GM21515 (cell line): ENCODE data around the gene ANKRD44.

ENCODE experiments used
- ATAC-seq: cut with Tn5 transposase; IDR thresholded peaks from one replicate; pipeline ENCODE4 v1.9.1; 2021; ENCODE audit not compliant: unreplicated experiment

The ANKRD44 gene

DNA sequence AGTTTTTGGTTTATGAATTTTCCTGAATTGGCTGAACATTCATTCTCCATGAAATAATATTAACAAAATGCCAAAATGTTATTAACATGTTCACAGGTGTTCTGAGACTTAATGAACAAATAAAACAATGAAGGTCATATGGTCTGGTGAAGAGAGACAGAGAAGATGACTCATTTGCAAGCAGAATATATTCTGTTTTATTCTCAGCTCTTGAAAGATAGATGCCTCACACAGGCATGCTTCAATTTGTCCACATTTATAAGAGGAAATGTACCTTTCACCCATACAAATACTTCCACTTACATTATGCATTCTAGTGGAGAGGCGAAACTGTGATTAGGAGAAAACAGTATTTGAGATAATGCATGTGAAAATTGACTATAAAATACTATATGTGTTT is 308.7 kb downstream of the ANKRD44 start:
- ATAC-seq: no peak

DNA sequence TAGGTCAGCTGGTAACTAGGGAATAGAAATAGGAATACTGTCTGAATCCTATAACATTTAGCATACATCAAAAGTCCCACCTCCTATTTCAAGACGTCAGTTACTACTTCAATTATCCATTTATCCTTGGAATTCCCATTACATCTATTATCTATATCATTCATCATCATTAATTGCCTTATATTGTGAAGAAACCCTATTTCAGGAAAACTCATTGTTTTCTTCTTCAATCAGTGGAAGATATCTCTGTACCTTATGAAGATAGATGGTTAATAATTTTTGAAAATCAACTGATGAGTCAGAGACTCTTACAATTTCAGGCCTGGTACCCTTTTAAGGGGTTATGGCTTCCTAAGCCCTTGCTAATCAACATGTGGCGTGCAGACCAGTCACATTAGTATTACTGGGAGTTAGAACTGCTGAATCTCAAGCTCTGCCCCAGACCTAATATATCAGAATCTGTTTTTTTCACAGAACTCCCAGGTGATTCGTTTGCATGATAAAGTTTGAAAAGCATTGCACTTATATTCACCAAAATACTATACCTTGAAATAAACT is 314.7 kb downstream of the ANKRD44 start:
- ATAC-seq: no peak

DNA sequence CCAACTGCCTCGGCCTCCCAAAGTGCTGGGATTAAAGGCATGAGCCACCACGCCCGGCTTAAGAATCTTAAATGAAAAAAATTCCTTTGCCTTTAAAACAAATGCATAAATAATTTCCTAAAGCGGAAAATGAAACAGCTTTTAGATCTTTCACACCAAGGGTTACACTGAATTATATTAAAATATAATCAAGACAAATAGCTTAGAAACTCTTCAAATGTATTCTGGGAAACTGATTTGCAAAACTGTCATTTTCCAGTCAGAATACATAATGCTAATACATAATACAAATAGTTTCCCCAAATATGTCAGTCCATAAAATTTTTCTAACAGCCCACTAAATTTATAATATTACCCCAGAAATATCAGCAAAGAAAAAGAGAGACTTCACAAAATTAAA is 315.8 kb downstream of the ANKRD44 start:
- ATAC-seq: no peak

DNA sequence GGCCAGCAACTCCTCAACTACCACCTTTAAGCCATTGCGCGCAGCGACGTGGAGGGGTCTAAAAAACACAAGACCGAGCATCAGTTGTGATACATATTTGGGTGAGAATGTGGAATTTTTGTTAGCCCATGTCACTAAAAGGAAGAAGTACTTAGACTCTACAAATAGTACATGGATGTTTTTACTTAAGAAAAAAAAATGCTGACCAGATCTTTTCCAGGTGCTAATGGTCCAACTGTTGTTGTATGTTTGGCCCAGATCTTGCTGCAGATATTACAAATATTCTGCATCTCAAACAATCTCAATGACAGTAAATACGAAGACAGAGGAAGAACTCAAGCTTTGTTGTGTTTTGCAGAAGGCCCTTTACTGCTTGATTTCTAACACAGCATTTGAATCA is 317.0 kb downstream of the ANKRD44 start:
- no peak for ATAC-seq

DNA sequence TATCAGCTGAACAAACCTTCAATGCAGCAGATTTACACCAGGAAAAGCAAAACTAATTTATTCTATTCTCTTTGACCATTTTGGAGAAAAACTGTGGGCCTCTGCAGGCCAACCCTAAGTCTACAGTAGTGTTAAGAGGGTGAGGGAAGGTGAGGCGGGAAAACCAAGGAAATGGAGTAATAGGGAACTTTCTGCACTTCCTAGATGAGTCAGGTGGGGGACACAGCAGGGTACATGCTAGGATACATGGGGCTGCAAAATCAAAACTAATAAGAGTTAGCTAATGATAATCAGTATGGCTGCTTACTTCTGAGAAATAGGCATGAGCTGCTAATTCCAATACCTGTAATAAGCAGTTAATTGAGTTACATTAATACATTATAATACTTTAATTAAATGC is 318.1 kb downstream of the ANKRD44 start:
- ATAC-seq: no peak

DNA sequence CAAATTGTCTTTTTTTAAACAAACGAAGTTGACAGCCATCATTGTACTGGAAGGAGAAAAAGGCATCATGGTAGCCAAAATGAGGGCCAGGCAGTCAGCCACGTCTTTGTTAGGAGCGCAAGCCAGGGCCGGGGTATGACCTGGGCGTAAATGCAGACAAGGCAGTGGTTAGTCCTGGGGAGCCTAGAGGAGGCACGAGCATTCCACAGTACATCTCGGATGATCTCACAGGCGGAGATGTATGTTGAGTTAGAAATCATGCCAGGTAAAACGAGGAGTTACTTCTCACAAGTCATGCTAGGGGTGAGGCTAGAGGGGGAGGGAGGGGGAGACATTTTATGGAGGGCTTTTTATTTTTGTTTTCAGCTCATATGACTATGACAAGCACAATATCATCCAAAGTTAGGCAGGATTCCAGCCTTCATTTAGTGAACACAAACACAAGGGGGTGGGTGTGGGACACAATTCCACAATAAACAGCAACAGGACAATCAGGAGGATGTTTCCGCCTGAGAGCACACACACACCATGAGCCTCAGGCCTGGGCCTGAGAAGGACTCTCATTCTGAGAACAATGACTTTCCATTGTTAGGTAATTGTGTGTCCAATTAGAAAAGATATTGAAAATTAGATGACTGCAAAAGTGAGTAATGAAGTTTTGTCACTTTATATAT is 319.7 kb downstream of the ANKRD44 start:
- no peak for ATAC-seq

DNA sequence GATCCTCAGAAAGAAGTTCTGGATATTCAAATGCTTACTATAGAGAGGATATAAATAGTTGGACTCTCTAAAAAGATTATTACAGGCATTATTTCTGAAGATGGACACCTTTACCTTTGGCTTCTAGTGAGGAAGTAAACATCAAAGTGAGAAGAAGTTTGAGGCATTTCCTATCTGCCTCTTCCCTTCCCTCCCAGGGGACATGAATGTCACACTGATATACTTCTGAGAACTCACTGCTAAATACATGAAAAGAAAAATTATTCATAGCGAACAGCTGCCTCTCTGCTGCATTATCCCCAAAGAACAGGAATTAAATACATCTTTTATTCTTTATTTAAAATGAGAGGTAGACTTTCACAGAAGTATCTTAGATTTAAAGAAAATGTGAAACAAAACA is 320.5 kb downstream of the ANKRD44 start:
- no peak for ATAC-seq

DNA sequence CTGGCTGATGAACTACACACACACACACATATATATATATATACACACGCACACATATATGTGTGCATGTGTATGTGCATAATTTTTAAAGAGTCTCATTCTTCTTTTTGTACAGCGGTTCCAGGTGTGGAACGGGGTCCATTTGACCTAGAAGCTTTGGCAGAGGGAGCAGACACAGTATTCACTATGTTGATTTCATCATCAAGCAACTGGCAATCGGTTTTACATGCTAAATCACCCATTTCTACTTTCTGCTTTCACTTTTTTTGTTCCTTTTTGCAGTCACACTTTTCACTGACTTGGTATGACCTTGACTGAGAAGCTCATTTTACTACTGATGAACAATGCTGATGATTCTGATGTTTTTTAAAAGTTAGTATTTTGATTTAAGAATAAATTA is 321.1 kb downstream of the ANKRD44 start:
- ATAC-seq: no peak

DNA sequence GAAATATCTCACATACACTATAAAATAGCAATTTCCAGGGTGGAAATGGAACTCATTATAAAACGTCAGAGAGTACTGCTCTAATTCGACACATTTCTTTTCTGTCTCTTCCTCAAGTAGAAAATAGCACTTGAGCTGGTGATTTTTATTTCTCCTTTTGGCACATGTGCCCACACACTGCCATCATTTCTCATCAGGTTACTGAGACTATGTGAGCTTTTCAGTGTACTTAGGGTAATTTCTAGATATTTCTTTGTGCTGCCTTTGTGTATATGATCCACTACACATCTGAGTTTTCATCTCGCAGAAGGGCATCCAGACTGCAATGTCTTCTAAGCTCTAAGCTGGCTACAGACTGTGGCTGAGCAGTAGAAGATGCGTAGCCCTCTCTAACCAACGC is 321.9 kb downstream of the ANKRD44 start:
- ATAC-seq: no peak

DNA sequence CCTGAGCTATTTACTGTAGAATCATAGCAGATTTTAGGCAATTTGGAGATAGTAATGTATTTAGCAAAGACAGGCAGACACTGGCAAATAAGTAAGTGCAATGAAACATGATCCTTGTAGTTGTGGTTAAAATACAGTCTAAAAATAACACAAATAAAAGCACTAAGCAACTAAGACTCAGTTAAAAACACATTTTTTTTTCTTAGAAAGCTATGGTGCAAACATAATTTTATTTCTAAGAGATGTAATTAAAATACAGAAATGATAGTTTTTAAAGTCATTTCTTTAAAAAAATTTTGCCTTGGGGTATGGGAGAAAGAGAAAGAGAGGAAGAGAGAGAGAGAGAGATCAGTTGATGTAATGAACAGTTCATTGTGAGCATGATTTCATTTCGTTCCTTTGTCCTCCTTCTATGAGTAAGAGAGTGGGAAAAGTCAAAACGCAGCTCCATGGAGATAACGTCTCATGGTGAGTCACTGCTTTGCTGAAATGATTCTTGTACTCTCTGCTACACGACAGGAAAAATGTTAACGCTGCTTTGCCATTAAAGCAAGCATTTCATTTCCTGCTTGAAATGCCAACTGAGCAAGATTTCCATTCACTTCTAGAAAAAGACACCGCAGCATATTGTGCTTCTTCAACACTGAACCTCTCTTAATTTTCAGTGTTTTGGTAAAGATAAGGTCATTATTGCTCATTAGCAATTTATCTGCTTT is 322.8 kb downstream of the ANKRD44 start:
- no peak for ATAC-seq

DNA sequence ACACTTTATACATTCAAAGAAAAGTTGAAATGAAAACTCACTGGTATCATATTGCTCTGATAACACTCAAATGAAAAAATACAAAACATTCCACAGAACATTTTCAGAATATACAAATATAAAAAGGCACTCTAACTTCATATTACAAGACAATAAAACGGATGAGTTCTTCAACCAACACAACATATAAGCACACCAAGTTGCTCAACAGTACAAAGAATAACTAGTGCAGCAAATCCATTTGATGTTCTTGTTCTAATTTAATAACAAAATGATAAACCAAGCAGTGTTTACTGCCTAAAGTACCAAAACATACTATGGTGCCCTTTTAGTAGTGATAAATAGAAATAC is 323.3 kb downstream of the ANKRD44 start:
- ATAC-seq: no peak

DNA sequence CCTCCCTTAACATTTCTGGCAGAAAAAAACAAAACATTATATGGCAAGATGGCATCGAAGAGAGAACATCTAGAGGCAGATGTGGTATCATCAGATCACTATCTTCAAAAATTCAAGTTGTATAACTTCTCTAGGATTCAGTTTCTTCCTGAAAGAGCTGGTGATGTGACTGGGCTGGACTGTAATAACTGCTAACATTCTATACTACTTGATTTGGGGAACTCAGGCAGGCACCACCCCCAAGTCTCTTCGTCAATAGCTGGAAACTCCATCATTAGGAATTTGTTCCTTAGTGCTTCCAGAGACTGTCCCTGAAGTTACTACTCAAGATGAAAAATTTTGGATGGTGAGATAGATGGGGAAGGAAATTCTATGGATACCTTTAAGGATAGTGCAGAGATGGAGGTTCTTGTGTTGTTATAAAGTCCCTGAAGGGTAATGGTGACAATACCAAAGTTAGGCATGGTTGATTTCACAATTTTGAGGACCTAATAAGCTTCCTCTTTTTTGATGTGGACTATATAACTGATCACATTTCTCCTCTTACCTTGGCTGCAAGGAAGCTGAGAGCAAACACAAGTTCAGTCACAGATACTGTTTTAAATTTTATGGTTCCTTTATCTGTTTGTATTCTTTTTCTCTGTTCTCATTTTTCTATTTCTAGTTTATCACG is 324.9 kb downstream of the ANKRD44 start:
- no peak for ATAC-seq

DNA sequence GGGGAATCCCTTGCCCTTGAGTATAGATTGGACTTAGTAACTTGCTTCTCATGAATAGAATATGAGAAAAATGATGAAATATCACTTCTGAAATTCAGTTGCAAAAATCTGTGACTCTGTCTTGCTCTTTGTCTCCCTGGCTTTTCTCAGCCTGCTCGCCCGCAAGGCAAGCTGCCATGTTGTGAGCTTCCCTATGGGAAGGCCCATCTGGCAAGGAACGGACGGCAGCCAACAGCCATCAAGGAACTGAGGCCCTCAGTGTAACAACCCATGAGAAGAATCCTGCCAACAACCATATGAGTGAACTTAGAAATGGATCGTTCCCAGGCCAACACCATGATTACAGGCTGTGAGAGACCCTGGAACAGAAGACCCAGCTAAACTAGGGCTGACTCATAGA is 325.7 kb downstream of the ANKRD44 start:
- no peak for ATAC-seq

DNA sequence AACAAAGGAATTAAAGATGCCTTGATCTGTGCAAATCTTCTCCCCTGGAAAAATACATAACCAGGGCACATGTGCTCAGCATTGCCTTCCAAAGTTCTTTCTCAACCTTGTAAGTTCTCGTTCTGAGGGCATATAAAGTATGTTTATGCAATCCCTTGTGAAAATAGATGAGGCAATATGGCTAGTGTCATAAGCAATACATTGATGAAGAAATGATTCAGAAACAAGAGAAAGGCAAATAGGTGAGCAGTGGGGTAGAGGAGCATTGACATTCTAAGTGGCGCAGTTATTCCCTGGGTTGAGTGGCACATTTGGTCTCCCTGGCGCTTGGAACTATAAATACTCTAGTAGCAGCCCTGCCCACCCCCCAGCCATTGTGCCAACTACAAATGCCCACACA is 326.6 kb downstream of the ANKRD44 start:
- no peak for ATAC-seq

DNA sequence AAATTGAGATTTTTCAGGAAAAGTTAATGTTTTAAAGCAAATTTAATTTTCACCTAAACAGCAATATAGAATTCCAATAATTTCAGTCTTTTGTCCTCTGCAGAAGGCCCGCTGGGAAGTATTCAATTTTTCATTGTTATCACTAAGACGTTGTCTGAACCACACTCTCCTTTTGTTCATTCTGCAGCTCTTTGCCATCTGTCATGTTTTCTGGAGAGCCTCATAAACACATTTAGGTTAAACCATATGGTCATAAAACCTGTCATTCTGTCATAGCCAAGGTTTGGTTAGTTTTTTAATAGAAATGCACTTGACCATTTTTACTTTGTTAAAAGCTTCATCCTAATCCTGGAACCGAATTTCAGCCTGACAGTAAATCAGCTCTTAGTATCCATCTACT is 330.1 kb downstream of the ANKRD44 start:
- no peak for ATAC-seq

DNA sequence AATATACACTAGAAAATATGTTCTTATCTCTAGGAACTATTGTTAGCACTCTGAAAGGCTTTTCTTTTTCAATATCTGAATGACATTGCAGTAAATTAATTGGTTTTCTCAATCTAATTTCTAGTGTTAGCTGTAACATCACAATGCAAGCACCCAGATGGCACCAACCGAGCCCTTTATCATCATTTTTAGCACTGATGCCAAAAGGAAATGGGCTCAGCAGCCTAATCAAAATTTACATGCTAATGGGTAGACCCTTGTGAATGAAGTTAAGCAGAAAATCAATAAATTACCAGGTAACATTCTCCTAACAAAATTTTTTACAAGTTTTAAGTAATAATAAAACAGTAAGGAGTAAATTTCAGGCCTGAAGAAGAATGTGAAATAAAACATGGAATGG is 330.6 kb downstream of the ANKRD44 start:
- no peak for ATAC-seq

DNA sequence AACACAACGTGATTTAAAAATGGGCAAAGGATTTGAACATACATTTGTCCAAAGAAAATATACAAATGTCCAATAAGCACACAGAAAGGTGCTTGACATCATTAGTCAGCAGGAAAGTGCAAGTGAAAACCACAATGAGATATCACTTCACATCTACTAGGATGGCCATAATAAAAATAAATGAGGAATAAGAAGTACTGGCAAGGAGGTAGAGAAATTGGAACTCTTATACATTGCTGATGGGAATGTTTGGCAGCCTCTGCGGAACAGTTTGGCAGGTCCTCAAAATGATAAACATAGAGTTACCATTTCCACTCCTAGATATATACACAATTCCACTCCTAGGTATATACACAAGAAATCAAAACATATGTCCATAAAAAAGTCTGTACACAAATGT is 333.1 kb downstream of the ANKRD44 start:
- no peak for ATAC-seq

DNA sequence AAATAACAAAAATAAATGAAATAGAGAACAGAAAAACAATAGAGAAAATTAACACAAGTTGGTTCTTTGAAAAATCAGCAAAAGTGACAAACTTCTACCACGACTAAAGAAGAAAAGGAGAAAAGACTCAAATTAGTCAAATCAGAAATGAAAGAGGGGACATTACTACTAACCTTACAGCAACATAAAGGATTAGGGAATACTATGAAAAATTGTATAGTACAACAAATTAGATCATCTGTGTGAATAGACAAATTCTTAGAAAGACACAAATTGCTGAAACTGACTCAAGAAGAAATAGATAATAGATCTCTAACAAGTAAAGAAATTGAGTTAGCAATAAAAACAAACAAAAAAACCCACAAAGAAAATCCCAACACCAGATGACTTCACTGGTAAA is 335.6 kb downstream of the ANKRD44 start:
- no peak for ATAC-seq

DNA sequence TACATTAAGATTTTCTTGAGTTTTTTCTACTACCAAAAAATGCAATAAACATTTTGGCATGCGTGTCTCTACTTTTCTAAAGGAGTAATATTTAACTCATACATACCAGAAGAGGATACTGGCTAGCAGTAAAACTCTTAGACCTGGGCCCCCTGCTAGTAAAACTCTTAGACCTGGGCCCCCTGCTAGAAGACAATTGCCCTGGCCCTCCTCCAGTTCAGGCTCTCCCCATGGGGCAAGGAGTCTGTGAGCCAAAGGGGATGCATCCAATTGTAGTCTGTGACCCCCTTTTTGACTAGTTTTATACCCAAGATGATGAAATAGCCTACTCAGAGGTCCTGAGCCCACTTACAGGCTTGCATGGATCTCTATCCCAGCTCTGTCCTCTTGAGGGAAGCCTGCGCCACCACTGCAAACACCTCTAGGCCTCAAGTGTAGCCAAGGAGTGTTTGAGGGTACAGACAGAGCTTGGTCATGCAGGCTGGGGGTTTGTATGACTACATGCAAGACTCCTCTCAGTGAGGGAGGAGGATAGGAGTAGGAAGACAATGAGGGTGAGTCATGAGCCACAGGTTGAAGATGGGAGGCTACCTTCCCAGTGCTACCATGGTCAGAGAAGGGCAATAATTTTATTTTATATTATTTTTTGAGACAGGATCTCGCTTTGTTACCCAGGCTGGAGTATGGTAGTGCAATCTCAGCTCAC is 338.9 kb downstream of the ANKRD44 start:
- ATAC-seq: no peak

DNA sequence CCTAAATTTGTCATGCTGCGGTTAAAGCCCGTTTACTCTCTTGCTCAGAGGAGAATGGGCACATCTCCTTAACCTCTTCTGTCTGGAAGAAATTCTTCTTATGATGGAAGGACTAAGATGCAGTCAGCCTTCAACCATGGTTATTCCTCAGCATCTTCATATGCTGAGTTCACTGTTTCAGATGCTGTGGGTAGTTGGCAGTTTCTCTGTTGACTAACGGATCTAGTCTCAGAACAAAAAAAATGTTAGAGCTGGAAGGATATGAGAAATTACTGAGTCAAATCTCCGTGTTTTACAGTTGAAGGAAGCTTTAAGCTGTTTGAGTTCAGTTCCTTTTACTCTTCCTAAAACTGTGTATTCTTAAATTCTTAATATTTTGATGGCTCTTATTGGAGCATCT is 340.5 kb downstream of the ANKRD44 start:
- ATAC-seq: no peak

DNA sequence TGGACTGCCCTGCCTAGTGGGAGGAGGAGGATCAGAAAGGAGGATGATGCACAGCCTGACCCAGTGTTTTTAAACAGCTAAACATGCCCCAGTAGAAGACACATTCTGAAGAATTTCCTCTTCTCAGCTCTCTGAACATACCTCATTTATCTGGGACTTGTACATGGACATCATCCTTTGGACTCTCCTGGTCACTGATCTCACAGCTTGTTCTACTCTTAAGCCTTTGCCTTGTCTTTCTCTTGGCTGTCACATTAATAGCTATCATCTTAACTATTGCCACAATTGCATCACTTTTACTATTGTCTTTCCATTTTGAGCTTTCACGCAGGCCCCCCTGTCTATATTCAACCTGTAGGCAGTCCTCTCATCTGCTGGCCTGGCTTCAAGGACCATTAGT is 342.1 kb downstream of the ANKRD44 start:
- ATAC-seq: no peak

DNA sequence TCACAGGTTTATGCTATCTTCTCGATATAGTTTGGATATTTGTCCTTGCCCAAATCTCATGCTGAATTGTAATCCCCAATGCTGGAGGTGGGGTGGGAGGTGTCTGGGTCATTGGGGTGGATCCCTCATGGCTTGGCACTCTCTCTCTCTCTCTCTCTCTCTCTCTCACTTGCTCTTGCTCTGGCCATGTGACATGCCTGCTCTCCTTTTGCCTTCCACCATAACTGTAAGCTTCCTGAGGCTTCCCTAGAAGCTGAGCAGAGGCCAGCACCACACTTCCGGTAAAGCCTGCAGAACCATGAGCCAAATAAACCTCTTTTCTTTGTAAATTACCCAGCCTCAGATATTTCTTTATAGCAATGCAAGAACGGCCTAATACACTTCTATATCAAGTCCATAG is 342.8 kb downstream of the ANKRD44 start:
- no peak for ATAC-seq
